Natural killer cell (primary cell): ENCODE data around the gene HOXB5. TPM values are rescaled to one million over a fixed set of nuclear protein-coding genes. Genes with fewer than 3 reads are reported as not detected.

Experiments
- ATAC-seq, 3 donors: fragments of 150-1000 bp in 2 of 3; fragments of 200-7000 bp in 1 of 3; cut with Tn5 transposase; 1 replicate in 1 of 3; 2 replicates in 2 of 3; pipeline ENCODE4 v1.10.0; 2021; ENCODE audit warnings: mild to moderate bottlenecking in 2 of 3, moderate library complexity in 2 of 3
- DNase-seq, 2 donors: peaks; one replicate each; pipeline versions ENCODE4 v3.0.0 to v3.0.0-alpha.2; 2013 to 2021; ENCODE audit warnings: mixed read lengths in 1 of 2
- H3K27ac ChIP-seq: one replicate; pipeline ENCODE4 v1.5.1; 2013; ENCODE audit warnings: mild to moderate bottlenecking, low read length
- H3K27me3 ChIP-seq: one replicate; pipeline ENCODE4 v1.6.1; 2013; ENCODE audit warnings: low read length; ENCODE audit not compliant: control insufficient read depth, insufficient read depth
- H3K36me3 ChIP-seq: one replicate; pipeline ENCODE4 v1.6.1; 2013; ENCODE audit warnings: low read length; ENCODE audit not compliant: control insufficient read depth, insufficient read depth
- H3K4me1 ChIP-seq: one replicate; pipeline ENCODE4 v1.6.1; 2013; ENCODE audit warnings: low read length; ENCODE audit not compliant: control insufficient read depth, insufficient read depth
- H3K4me3 ChIP-seq: one replicate; pipeline ENCODE4 v1.5.1; 2013; ENCODE audit warnings: low read length
- H3K9me3 ChIP-seq: one replicate; pipeline ENCODE4 v1.6.1; 2013; ENCODE audit warnings: low read length; ENCODE audit not compliant: control insufficient read depth, insufficient read depth
- H3K27ac Mint-ChIP-seq, 2 donors: one replicate each; pipeline ENCODE4 v1.8.0; 2022; ENCODE audit warnings: mild to moderate bottlenecking in 2 of 2, mixed read lengths in 2 of 2, moderate library complexity in 1 of 2
- H3K27me3 Mint-ChIP-seq, 2 donors: one replicate each; pipeline ENCODE4 v1.8.0; 2022; ENCODE audit warnings: low read depth in 2 of 2, mixed read lengths in 2 of 2
- H3K36me3 Mint-ChIP-seq: one replicate; pipeline ENCODE4 v1.8.0; 2022; ENCODE audit warnings: mixed read lengths
- H3K4me1 Mint-ChIP-seq, 2 donors: one replicate each; pipeline ENCODE4 v1.8.0; 2022; ENCODE audit warnings: mixed read lengths in 2 of 2
- H3K4me3 Mint-ChIP-seq: one replicate; pipeline ENCODE4 v1.8.0; 2022; ENCODE audit warnings: mild to moderate bottlenecking, moderate library complexity, mixed read lengths
- H3K9me3 Mint-ChIP-seq, 2 donors: one replicate each; pipeline ENCODE4 v1.8.0; 2022; ENCODE audit warnings: mixed read lengths in 2 of 2
- WGBS: methylation state at CpG from one replicate; pipeline ENCODE4 v1.1.7; 2013; ENCODE audit warnings: missing lambda C conversion rate; ENCODE audit not compliant: insufficient coverage; 5-methylcytosine and 5-hydroxymethylcytosine counted together
- intact Hi-C: fragments of 100-400 bp; cut with micrococcal nuclease; formaldehyde crosslinking; loops from one replicate; pipeline ENCODE4 v1.14.2; 2022
- total RNA-seq, 4 donors: library from RNA; stranded (reverse); fragments of 120-200 nt in 1 of 4; gene quantifications; one replicate each; pipeline versions ENCODE4 v1.2.3 to v1.2.4, GENCODE V29; 2013 to 2022
- TF ChIP-seq, protein P1 (sequence below): fragments of 200-600 bp; IDR thresholded peaks from one replicate; pipeline ENCODE4 v1.8.0; 2022; ENCODE audit warnings: antibody characterized with exemption

HOXB5 gene
- total RNA-seq, 3 donors from 2014 or later (not counting 1 experiment from before 2014, with no cell fraction given): not detected

DNA sequence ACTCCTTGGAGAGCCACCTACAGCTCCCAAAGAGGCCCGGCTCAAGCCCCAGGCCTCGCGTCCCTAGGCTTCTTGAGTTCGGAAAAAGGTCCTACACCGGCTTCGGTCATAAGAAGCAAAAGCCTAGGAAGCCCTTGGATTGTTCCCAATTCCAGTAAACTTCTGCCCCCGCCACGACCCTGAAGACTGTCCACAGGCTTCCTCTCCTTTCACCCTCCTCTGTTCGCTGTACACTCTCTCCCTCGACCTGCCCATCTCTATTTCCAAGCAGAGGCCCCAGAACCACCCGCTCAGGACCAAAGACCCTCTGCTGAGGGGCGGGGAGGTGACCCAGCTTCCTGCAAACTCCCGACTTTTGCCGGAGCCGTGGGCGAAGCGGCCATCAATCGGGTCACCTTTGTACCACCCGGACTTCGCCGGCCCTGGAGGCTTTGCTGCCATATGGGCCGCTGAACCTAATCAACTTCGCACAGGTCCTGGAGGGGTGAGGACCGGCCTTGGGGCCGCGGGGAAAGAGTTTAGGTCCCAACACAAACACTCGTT lies 51.4 kb downstream of the HOXB5 start:
- TF ChIP-seq, protein P1, sequence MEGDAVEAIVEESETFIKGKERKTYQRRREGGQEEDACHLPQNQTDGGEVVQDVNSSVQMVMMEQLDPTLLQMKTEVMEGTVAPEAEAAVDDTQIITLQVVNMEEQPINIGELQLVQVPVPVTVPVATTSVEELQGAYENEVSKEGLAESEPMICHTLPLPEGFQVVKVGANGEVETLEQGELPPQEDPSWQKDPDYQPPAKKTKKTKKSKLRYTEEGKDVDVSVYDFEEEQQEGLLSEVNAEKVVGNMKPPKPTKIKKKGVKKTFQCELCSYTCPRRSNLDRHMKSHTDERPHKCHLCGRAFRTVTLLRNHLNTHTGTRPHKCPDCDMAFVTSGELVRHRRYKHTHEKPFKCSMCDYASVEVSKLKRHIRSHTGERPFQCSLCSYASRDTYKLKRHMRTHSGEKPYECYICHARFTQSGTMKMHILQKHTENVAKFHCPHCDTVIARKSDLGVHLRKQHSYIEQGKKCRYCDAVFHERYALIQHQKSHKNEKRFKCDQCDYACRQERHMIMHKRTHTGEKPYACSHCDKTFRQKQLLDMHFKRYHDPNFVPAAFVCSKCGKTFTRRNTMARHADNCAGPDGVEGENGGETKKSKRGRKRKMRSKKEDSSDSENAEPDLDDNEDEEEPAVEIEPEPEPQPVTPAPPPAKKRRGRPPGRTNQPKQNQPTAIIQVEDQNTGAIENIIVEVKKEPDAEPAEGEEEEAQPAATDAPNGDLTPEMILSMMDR: no peak
- Mint-ChIP-seq H3K4me1 (peaks cover 59 to 60% of the 10 kb centered on the region in 2 donors), H3K4me3 (peak overlapping the region; percentile 99), H3K27me3 (peaks cover 0 to 23% of the 10 kb centered on the region in 2 donors), H3K27ac (peak overlapping the region; percentile 94 to 99), H3K9me3 (no peaks in the 10 kb centered on the region), H3K36me3 (peaks cover 7% of the 10 kb centered on the region)
- H3K9me3 ChIP-seq: no peaks in the 10 kb centered on the region
- no peaks in the 10 kb centered on the region for H3K27me3 ChIP-seq
- ATAC-seq (peak in 2 of 3 donors; percentile 16 to 20), DNase-seq (peak in 1 of 2 donors; percentile 61)
- H3K4me3 ChIP-seq: peak overlapping the region; percentile 77
- intact Hi-C loops: loop anchor here (2.0 kb wide), 1 partner anchor 13 kb away; no protein-coding TSS in a partner anchor
- H3K36me3 ChIP-seq: no peaks in the 10 kb centered on the region
- 14% methylated on average over 23 of the region's 27 CpGs for WGBS
- H3K4me1 ChIP-seq: peaks cover 46% of the 10 kb centered on the region
- peak overlapping the region; percentile 95 for H3K27ac ChIP-seq

- WGBS: 4% methylated on average over 35 of the region's 36 CpGs
- H3K27ac ChIP-seq: peak overlapping the region; percentile 95
- Mint-ChIP-seq H3K27me3 (peaks cover 0 to 25% of the 10 kb centered on the region in 2 donors), H3K4me1 (peaks cover 57% of the 10 kb centered on the region in 2 donors), H3K4me3 (peak overlapping the region; percentile 99), H3K27ac (peak overlapping the region; percentile 94 to 99), H3K36me3 (peaks cover 7% of the 10 kb centered on the region), H3K9me3 (no peaks in the 10 kb centered on the region)
- no peaks in the 10 kb centered on the region for H3K9me3 ChIP-seq
- peak overlapping the region; percentile 77 for H3K4me3 ChIP-seq
- TF ChIP-seq, protein P1: no peak
- H3K4me1 ChIP-seq: peaks cover 41% of the 10 kb centered on the region
- no peaks in the 10 kb centered on the region for H3K27me3 ChIP-seq
- intact Hi-C loops: loop anchor here (2.0 kb wide), 1 partner anchor 13 kb away; no protein-coding TSS in a partner anchor
- DNase-seq (peak; percentile 45 to 71), ATAC-seq (peak; percentile 38 to 47 (median 45))
- no peaks in the 10 kb centered on the region for H3K36me3 ChIP-seq
Observed at GRCh38 chr17:48541577-48542113, 51.9 kb downstream of the HOXB5 start.

Other genes starting within 250 kb of the HOXB5 start
- gene SKAP1, start 163.6 kb downstream of the HOXB5 start, total RNA-seq: 100 to 1,000 TPM; 168 to 227 (median 190) TPM
- gene HOXB1, start 62.8 kb downstream of the HOXB5 start, total RNA-seq: not detected
- gene HOXB2, start 48.7 kb downstream of the HOXB5 start, total RNA-seq: 10 to 100 TPM; 21.6 to 30.5 (median 24.7) TPM
- 1 to 10 TPM; 3.5 to 6.7 (median 5.7) TPM for gene HOXB4, start 15.4 kb downstream of the HOXB5 start, total RNA-seq
- 10 to 100 TPM in 2 of 3 donors, 1 to 10 TPM in 1; 7.9 to 15.6 (median 15.3) TPM for gene HOXB3, start 3.5 kb downstream of the HOXB5 start, total RNA-seq
- not detected for gene HOXB6, start 11.2 kb upstream of the HOXB5 start, total RNA-seq
- 1 to 10 TPM in 1 of 3 donors, under 1 TPM in 2; 0.45 to 1.4 (median 0.97) TPM for gene HOXB7, start 17.2 kb upstream of the HOXB5 start, total RNA-seq
- not detected for gene HOXB8, start 21.5 kb upstream of the HOXB5 start, total RNA-seq
- 1 to 10 TPM in 1 of 3 donors, under 1 TPM in 2; 0.12 to 1.0 (median 0.18) TPM for gene HOXB9, start 32.6 kb upstream of the HOXB5 start, total RNA-seq
- not detected for gene PRAC1, start 128.7 kb upstream of the HOXB5 start, total RNA-seq
- gene PRAC2, start 129.4 kb upstream of the HOXB5 start, total RNA-seq: not detected
- gene HOXB13, start 135.0 kb upstream of the HOXB5 start, total RNA-seq: not detected
- not detected for gene TTLL6, start 223.4 kb upstream of the HOXB5 start, total RNA-seq
- gene CALCOCO2, start 237.3 kb upstream of the HOXB5 start, total RNA-seq: 100 to 1,000 TPM; 175 to 188 (median 179) TPM